Activated CD4-positive, alpha-beta T cell treated with anti-CD3 and anti-CD28 coated beads, Interleukin-2, amount 10 ng/mL, durations not matched to agents 24 days and 14 days (primary cell): ENCODE results near the gene EMP1. TPM values are rescaled to one million over a fixed set of nuclear protein-coding genes. Genes with fewer than 3 reads are reported as not detected.
A peak's percentile ranks its signal among the peaks of the same experiment; 100 is the strongest.

Experiments used
- DNase-seq: peaks from one replicate; pipeline ENCODE4 v3.0.0; 2022
- H3K27ac Mint-ChIP-seq: one replicate; pipeline ENCODE4 v1.8.0; 2022; ENCODE audit warnings: mild to moderate bottlenecking, mixed read lengths
- H3K27me3 Mint-ChIP-seq: one replicate; pipeline ENCODE4 v1.8.0; 2022; ENCODE audit warnings: mixed read lengths
- H3K36me3 Mint-ChIP-seq: one replicate; pipeline ENCODE4 v1.8.0; 2022; ENCODE audit warnings: low read depth, mild to moderate bottlenecking, mixed read lengths
- H3K4me1 Mint-ChIP-seq: one replicate; pipeline ENCODE4 v1.8.0; 2021; ENCODE audit warnings: mixed read lengths
- H3K4me3 Mint-ChIP-seq: one replicate; pipeline ENCODE4 v1.8.0; 2022; ENCODE audit warnings: mild to moderate bottlenecking, moderate library complexity, mixed read lengths
- H3K9me3 Mint-ChIP-seq: one replicate; pipeline ENCODE4 v1.8.0; 2021; ENCODE audit warnings: mixed read lengths
- intact Hi-C: fragments of 100-400 bp; cut with micrococcal nuclease; formaldehyde crosslinking; loops from one replicate; pipeline ENCODE4 v1.15.1; 2023
- total RNA-seq: library from RNA; stranded (reverse); gene quantifications from 2 replicates; pipeline ENCODE4 v1.2.3, GENCODE V29; 2022

EMP1 gene
- total RNA-seq, 1 donor from 2014 or later = 22.2 TPM

GRCh38 chr12:13229504-13229903, 33.0 kb downstream of the EMP1 start:
- intact Hi-C loops = no loop called here
- H3K36me3 Mint-ChIP-seq = no peaks in the 10 kb centered on the region
- no peaks in the 10 kb centered on the region for H3K4me1 Mint-ChIP-seq
- no peaks in the 10 kb centered on the region for H3K9me3 Mint-ChIP-seq
- DNase-seq = no peak
- H3K27ac Mint-ChIP-seq = no peak overlapping the region
- no peak overlapping the region for H3K4me3 Mint-ChIP-seq
- H3K27me3 Mint-ChIP-seq = peaks cover 30% of the 10 kb centered on the region

- no peaks in the 10 kb centered on the region for H3K9me3 Mint-ChIP-seq
- H3K4me1 Mint-ChIP-seq = no peaks in the 10 kb centered on the region
- no peak overlapping the region for H3K27ac Mint-ChIP-seq
- peaks cover 25% of the 10 kb centered on the region for H3K27me3 Mint-ChIP-seq
- no peaks in the 10 kb centered on the region for H3K36me3 Mint-ChIP-seq
- DNase-seq = no peak
- no peak overlapping the region for H3K4me3 Mint-ChIP-seq
- intact Hi-C loops = no loop called here
Observed at GRCh38 chr12:13230500-13230899, 34.0 kb downstream of the EMP1 start.

GRCh38 chr12:13233830-13234641, 37.5 kb downstream of the EMP1 start:
- Mint-ChIP-seq H3K27me3 (peaks cover 13% of the 10 kb centered on the region), H3K4me3 (no peak overlapping the region), H3K4me1 (no peaks in the 10 kb centered on the region), H3K27ac (no peak overlapping the region), H3K36me3 (no peaks in the 10 kb centered on the region), H3K9me3 (no peaks in the 10 kb centered on the region)
- DNase-seq = peak; percentile 82
- intact Hi-C loops = loop anchor here (2.0 kb wide), 1 partner anchor 317 kb away; no protein-coding TSS in a partner anchor

- no peak overlapping the region for H3K27ac Mint-ChIP-seq
- intact Hi-C loops = no loop called here
- DNase-seq = no peak
- no peaks in the 10 kb centered on the region for H3K9me3 Mint-ChIP-seq
- no peaks in the 10 kb centered on the region for H3K4me1 Mint-ChIP-seq
- H3K36me3 Mint-ChIP-seq = no peaks in the 10 kb centered on the region
- no peak overlapping the region for H3K4me3 Mint-ChIP-seq
- H3K27me3 Mint-ChIP-seq = peaks cover 29% of the 10 kb centered on the region
Observed at GRCh38 chr12:13238204-13238603, 41.7 kb downstream of the EMP1 start.

- Mint-ChIP-seq H3K4me3 (no peak overlapping the region), H3K4me1 (no peaks in the 10 kb centered on the region), H3K27me3 (peaks cover 29% of the 10 kb centered on the region), H3K9me3 (no peaks in the 10 kb centered on the region), H3K36me3 (no peaks in the 10 kb centered on the region), H3K27ac (no peak overlapping the region)
- DNase-seq = no peak
- intact Hi-C loops = no loop called here
Observed at GRCh38 chr12:13241833-13242488, 45.4 kb downstream of the EMP1 start.

GRCh38 chr12:13242936-13243335, 46.4 kb downstream of the EMP1 start:
- no peak overlapping the region for H3K27ac Mint-ChIP-seq
- DNase-seq = no peak
- no peaks in the 10 kb centered on the region for H3K36me3 Mint-ChIP-seq
- intact Hi-C loops = no loop called here
- no peaks in the 10 kb centered on the region for H3K4me1 Mint-ChIP-seq
- H3K4me3 Mint-ChIP-seq = no peak overlapping the region
- peaks cover 30% of the 10 kb centered on the region for H3K27me3 Mint-ChIP-seq
- no peaks in the 10 kb centered on the region for H3K9me3 Mint-ChIP-seq

GRCh38 chr12:13243516-13244070, 47.1 kb downstream of the EMP1 start:
- no peak overlapping the region for H3K27ac Mint-ChIP-seq
- intact Hi-C loops = no loop called here
- no peaks in the 10 kb centered on the region for H3K4me1 Mint-ChIP-seq
- H3K36me3 Mint-ChIP-seq = no peaks in the 10 kb centered on the region
- no peak for DNase-seq
- no peak overlapping the region for H3K4me3 Mint-ChIP-seq
- H3K9me3 Mint-ChIP-seq = no peaks in the 10 kb centered on the region
- H3K27me3 Mint-ChIP-seq = peaks cover 35% of the 10 kb centered on the region

- H3K4me1 Mint-ChIP-seq = no peaks in the 10 kb centered on the region
- peaks cover 23% of the 10 kb centered on the region for H3K27me3 Mint-ChIP-seq
Observed at GRCh38 chr12:13247596-13247995, 51.1 kb downstream of the EMP1 start.

GRCh38 chr12:13248964-13249363, 52.4 kb downstream of the EMP1 start:
- peaks cover 29% of the 10 kb centered on the region for H3K27me3 Mint-ChIP-seq
- intact Hi-C loops = no loop called here
- H3K4me3 Mint-ChIP-seq = no peak overlapping the region
- H3K36me3 Mint-ChIP-seq = no peaks in the 10 kb centered on the region
- H3K27ac Mint-ChIP-seq = no peak overlapping the region
- H3K4me1 Mint-ChIP-seq = no peaks in the 10 kb centered on the region
- DNase-seq = no peak
- no peaks in the 10 kb centered on the region for H3K9me3 Mint-ChIP-seq

More at GRCh38 chr12:13247596-13247995, 51.1 kb downstream of the EMP1 start:
- Mint-ChIP-seq H3K4me3 (no peak overlapping the region), H3K36me3 (no peaks in the 10 kb centered on the region), H3K27ac (no peak overlapping the region), H3K9me3 (no peaks in the 10 kb centered on the region)
- DNase-seq = no peak
- intact Hi-C loops = no loop called here

GRCh38 chr12:13250416-13250815, 53.9 kb downstream of the EMP1 start:
- intact Hi-C loops = no loop called here
- Mint-ChIP-seq H3K27ac (no peak overlapping the region), H3K4me1 (no peaks in the 10 kb centered on the region), H3K9me3 (no peaks in the 10 kb centered on the region), H3K4me3 (no peak overlapping the region), H3K27me3 (peaks cover 29% of the 10 kb centered on the region), H3K36me3 (no peaks in the 10 kb centered on the region)
- no peak for DNase-seq

- no peak for DNase-seq
- H3K27ac Mint-ChIP-seq = no peak overlapping the region
- H3K36me3 Mint-ChIP-seq = no peaks in the 10 kb centered on the region
- H3K9me3 Mint-ChIP-seq = no peaks in the 10 kb centered on the region
- no peak overlapping the region for H3K4me3 Mint-ChIP-seq
- H3K27me3 Mint-ChIP-seq = peaks cover 29% of the 10 kb centered on the region
- intact Hi-C loops = no loop called here
- peaks cover 3% of the 10 kb centered on the region for H3K4me1 Mint-ChIP-seq
Observed at GRCh38 chr12:13251521-13251920, 55.0 kb downstream of the EMP1 start.

GRCh38 chr12:13252024-13252423, 55.5 kb downstream of the EMP1 start:
- H3K36me3 Mint-ChIP-seq = no peaks in the 10 kb centered on the region
- peaks cover 3% of the 10 kb centered on the region for H3K4me1 Mint-ChIP-seq
- H3K4me3 Mint-ChIP-seq = no peak overlapping the region
- H3K27me3 Mint-ChIP-seq = peaks cover 29% of the 10 kb centered on the region
- DNase-seq = no peak
- no peak overlapping the region for H3K27ac Mint-ChIP-seq
- H3K9me3 Mint-ChIP-seq = no peaks in the 10 kb centered on the region
- intact Hi-C loops = no loop called here

- no peaks in the 10 kb centered on the region for H3K36me3 Mint-ChIP-seq
- peaks cover 25% of the 10 kb centered on the region for H3K27me3 Mint-ChIP-seq
- peaks cover 3% of the 10 kb centered on the region for H3K4me1 Mint-ChIP-seq
- no peaks in the 10 kb centered on the region for H3K9me3 Mint-ChIP-seq
- no peak for DNase-seq
- H3K4me3 Mint-ChIP-seq = no peak overlapping the region
- intact Hi-C loops = no loop called here
- H3K27ac Mint-ChIP-seq = no peak overlapping the region
Observed at GRCh38 chr12:13252616-13253015, 56.1 kb downstream of the EMP1 start.

GRCh38 chr12:13253966-13254760, 57.6 kb downstream of the EMP1 start:
- Mint-ChIP-seq H3K4me1 (peaks cover 3% of the 10 kb centered on the region), H3K27ac (no peak overlapping the region), H3K4me3 (no peak overlapping the region), H3K9me3 (no peaks in the 10 kb centered on the region), H3K27me3 (peaks cover 15% of the 10 kb centered on the region), H3K36me3 (no peaks in the 10 kb centered on the region)
- DNase-seq = no peak
- intact Hi-C loops = no loop called here
